ENCODE measurements around the gene INMT.

The INMT gene

GRCh38 chr7:30796105-30796869, 44.4 kb downstream of the INMT start:
- Histone ChIP-seq H3K4me3 (ENCODE audit: low read depth, low read length) (no peak overlapping the region), H3K9me3 (no peaks in the 10 kb centered on the region), H3K27me3 (no peaks in the 10 kb centered on the region), H3K4me1 (0 out of 2 replicates have a peak, but pooled peaks cover 3% of the 10 kb centered on the region), H3K36me3 (peaks cover 6% of the 10 kb centered on the region; the same call in 1 of the 2 replicates)
- no peak for TF ChIP-seq CTCF (IDR thresholded peaks at IDR 0.05; ENCODE audit: low read depth, low read length)
- DNase-seq: no peak

- H3K4me1 ChIP-seq: 0 out of 2 replicates have a peak, but pooled peaks cover 3% of the 10 kb centered on the region
- H3K9me3 ChIP-seq: no peaks in the 10 kb centered on the region
- H3K4me3 ChIP-seq (ENCODE audit: low read depth, low read length): no peak overlapping the region
- no peak for DNase-seq
- TF ChIP-seq CTCF (IDR thresholded peaks at IDR 0.05; ENCODE audit: low read depth, low read length): no peak
- H3K36me3 ChIP-seq: peaks cover 6% of the 10 kb centered on the region; the same call in 1 of the 2 replicates
- no peaks in the 10 kb centered on the region for H3K27me3 ChIP-seq
Observed at GRCh38 chr7:30797176-30798040, 45.5 kb downstream of the INMT start.

- TF ChIP-seq CTCF (IDR thresholded peaks at IDR 0.05; ENCODE audit: low read depth, low read length): no peak
- no peak overlapping the region for H3K4me3 ChIP-seq (ENCODE audit: low read depth, low read length)
- peaks cover 3% of the 10 kb centered on the region; the same call in 1 of the 2 replicates for H3K4me1 ChIP-seq
- no peaks in the 10 kb centered on the region for H3K9me3 ChIP-seq
- no peaks in the 10 kb centered on the region for H3K36me3 ChIP-seq
- no peaks in the 10 kb centered on the region for H3K27me3 ChIP-seq
- DNase-seq: no peak
Observed at GRCh38 chr7:30799206-30799975, 47.5 kb downstream of the INMT start.

GRCh38 chr7:30799976-30800661, 48.2 kb downstream of the INMT start:
- Histone ChIP-seq H3K27me3 (no peaks in the 10 kb centered on the region), H3K9me3 (no peaks in the 10 kb centered on the region), H3K4me3 (ENCODE audit: low read depth, low read length) (no peak overlapping the region), H3K4me1 (peaks cover 3% of the 10 kb centered on the region; the same call in 1 of the 2 replicates), H3K36me3 (no peaks in the 10 kb centered on the region)
- TF ChIP-seq CTCF (IDR thresholded peaks at IDR 0.05; ENCODE audit: low read depth, low read length): no peak
- no peak for DNase-seq

- peak; percentile 88 for TF ChIP-seq CTCF (IDR thresholded peaks at IDR 0.05; ENCODE audit: low read depth, low read length)
- Histone ChIP-seq H3K36me3 (no peaks in the 10 kb centered on the region), H3K9me3 (no peaks in the 10 kb centered on the region), H3K4me1 (peaks cover 3% of the 10 kb centered on the region; the same call in 1 of the 2 replicates), H3K4me3 (ENCODE audit: low read depth, low read length) (no peak overlapping the region), H3K27me3 (no peaks in the 10 kb centered on the region)
- peak; percentile 61 for DNase-seq
Observed at GRCh38 chr7:30800785-30801252, 48.9 kb downstream of the INMT start.
